H9 (cell line): ENCODE results near the gene ZNF608. TPM values are rescaled to one million over a fixed set of nuclear protein-coding genes. Genes with fewer than 3 reads are reported as not detected.

Experiments
- DNase-seq: peaks from one replicate; pipeline ENCODE4 v3.0.0-alpha.2; 2017
- H2AFZ ChIP-seq: one replicate; pipeline ENCODE4 v1.6.1; 2013; ENCODE audit warnings: mild to moderate bottlenecking, low read length, control low read depth, moderate library complexity
- H2AK5ac ChIP-seq: 2 replicates; pipeline ENCODE4 v1.6.1; 2013; ENCODE audit warnings: low read length, control low read depth, mixed read lengths; ENCODE audit not compliant: insufficient read length
- H2BK120ac ChIP-seq: one replicate; pipeline ENCODE4 v1.6.1; 2013; ENCODE audit warnings: low read depth, mild to moderate bottlenecking, low read length, control low read depth, inconsistent platforms; ENCODE audit not compliant: poor library complexity, severe bottlenecking
- H2BK12ac ChIP-seq: 2 replicates; pipeline ENCODE4 v1.6.1; 2013; ENCODE audit warnings: low read length, control low read depth, mixed read lengths, low read depth; ENCODE audit not compliant: insufficient read length
- H2BK15ac ChIP-seq: 2 replicates; pipeline ENCODE4 v1.6.1; 2013; ENCODE audit warnings: low read depth, low read length, control low read depth
- H2BK20ac ChIP-seq: one replicate; pipeline ENCODE4 v1.6.1; 2013; ENCODE audit warnings: low read depth, mild to moderate bottlenecking, low read length, control low read depth, inconsistent platforms; ENCODE audit not compliant: poor library complexity, severe bottlenecking
- H2BK5ac ChIP-seq: 2 replicates; pipeline ENCODE4 v1.6.1; 2013; ENCODE audit warnings: low read length, control low read depth, mixed read lengths; ENCODE audit not compliant: insufficient read length
- H3K14ac ChIP-seq: 2 replicates; pipeline ENCODE4 v1.6.1; 2013; ENCODE audit warnings: low read length, control low read depth; ENCODE audit not compliant: insufficient read depth
- H3K18ac ChIP-seq: 2 replicates; pipeline ENCODE4 v1.6.1; 2013; ENCODE audit warnings: low read depth, mild to moderate bottlenecking, mixed read lengths, low read length, control low read depth; ENCODE audit not compliant: insufficient read length
- H3K23ac ChIP-seq: 2 replicates; pipeline ENCODE4 v1.6.1; 2013; ENCODE audit warnings: low read length, control low read depth, mixed read lengths, low read depth; ENCODE audit not compliant: insufficient read length
- H3K23me2 ChIP-seq: 2 replicates; pipeline ENCODE4 v1.6.1; 2013; ENCODE audit warnings: low read depth, mild to moderate bottlenecking, mixed read lengths, low read length, control low read depth; ENCODE audit not compliant: insufficient read length, poor library complexity, severe bottlenecking
- H3K27ac ChIP-seq: 2 replicates; pipeline ENCODE4 v1.5.1; 2013; ENCODE audit warnings: low read length, control low read depth, mixed read lengths, low read depth; ENCODE audit not compliant: insufficient read length
- H3K27me3 ChIP-seq: 2 replicates; pipeline ENCODE4 v1.6.1; 2013; ENCODE audit warnings: low read length, control low read depth, inconsistent platforms; ENCODE audit not compliant: insufficient read depth
- H3K4ac ChIP-seq: 2 replicates; pipeline ENCODE4 v1.6.1; 2013; ENCODE audit warnings: low read depth, mild to moderate bottlenecking, control low read depth, inconsistent platforms, low read length, moderate library complexity
- H3K4me1 ChIP-seq: 2 replicates; pipeline ENCODE4 v1.6.1; 2013; ENCODE audit warnings: low read length, control low read depth, inconsistent platforms; ENCODE audit not compliant: insufficient read depth
- H3K4me2 ChIP-seq: 2 replicates; pipeline ENCODE4 v1.6.1; 2013; ENCODE audit warnings: low read length, control low read depth, mixed read lengths; ENCODE audit not compliant: insufficient read length, insufficient read depth
- H3K56ac ChIP-seq: 2 replicates; pipeline ENCODE4 v1.6.1; 2013; ENCODE audit warnings: low read depth, mild to moderate bottlenecking, mixed read lengths, low read length, control low read depth; ENCODE audit not compliant: insufficient read length
- H3K79me1 ChIP-seq: 2 replicates; pipeline ENCODE4 v1.6.1; 2013; ENCODE audit warnings: low read depth, mild to moderate bottlenecking, moderate library complexity, low read length, control low read depth, inconsistent platforms; ENCODE audit not compliant: insufficient read depth, poor library complexity, severe bottlenecking
- H3K79me2 ChIP-seq: 2 replicates; pipeline ENCODE4 v1.6.1; 2013; ENCODE audit warnings: low read length, control low read depth, inconsistent platforms; ENCODE audit not compliant: insufficient read depth
- H3K9ac ChIP-seq: 2 replicates; pipeline ENCODE4 v1.6.1; 2013; ENCODE audit warnings: low read length, control low read depth, mixed read lengths; ENCODE audit not compliant: insufficient read length; ENCODE audit errors: extremely low read depth
- H3K9me3 ChIP-seq: one replicate; pipeline ENCODE4 v1.6.1; 2013; ENCODE audit warnings: low read depth, low read length, inconsistent platforms; ENCODE audit not compliant: control insufficient read depth
- H3T11ph ChIP-seq: one replicate; pipeline ENCODE4 v1.6.1; 2013; ENCODE audit warnings: mild to moderate bottlenecking, low read length, control low read depth, inconsistent platforms
- H4K20me1 ChIP-seq: one replicate; pipeline ENCODE4 v1.6.1; 2013; ENCODE audit not compliant: control insufficient read depth, insufficient read length, insufficient read depth
- H4K5ac ChIP-seq: 2 replicates; pipeline ENCODE4 v1.6.1; 2013; ENCODE audit warnings: low read depth, mild to moderate bottlenecking, mixed read lengths, low read length, control low read depth; ENCODE audit not compliant: insufficient read length
- H4K8ac ChIP-seq: replicated peaks from 2 replicates; pipeline ENCODE4 v1.6.1; 2013; ENCODE audit warnings: low read length, control low read depth, mixed read lengths, low read depth; ENCODE audit not compliant: insufficient read length
- H4K91ac ChIP-seq: 2 replicates; pipeline ENCODE4 v1.6.1; 2013; ENCODE audit warnings: low read depth, mild to moderate bottlenecking, moderate library complexity, mixed read lengths, low read length, control low read depth; ENCODE audit not compliant: insufficient read length
- H3K27ac Mint-ChIP-seq, 3 experiments: 2 replicates in 2 of 3; 3 replicates in 1 of 3; pipeline ENCODE4 v1.8.0; 2020 to 2021; ENCODE audit warnings: mixed read lengths in 3 of 3, mild to moderate bottlenecking in 1 of 3, moderate library complexity in 1 of 3
- H3K27me3 Mint-ChIP-seq: 2 replicates; pipeline ENCODE4 v1.8.0; 2021; ENCODE audit warnings: low read depth, mild to moderate bottlenecking, moderate library complexity, mixed read lengths
- H3K36me3 Mint-ChIP-seq, 3 experiments: 2 replicates in 2 of 3; 3 replicates in 1 of 3; pipeline ENCODE4 v1.8.0; 2020 to 2021; ENCODE audit warnings: low read depth in 3 of 3, mixed read lengths in 3 of 3; ENCODE audit not compliant: insufficient read depth in 1 of 3
- H3K4me1 Mint-ChIP-seq, 2 experiments: 2 replicates each; pipeline ENCODE4 v1.8.0; 2020; ENCODE audit warnings: mixed read lengths in 2 of 2
- H3K4me3 Mint-ChIP-seq, 2 experiments: 2 replicates in 1 of 2; 3 replicates in 1 of 2; pipeline ENCODE4 v1.8.0; 2020 to 2021; ENCODE audit warnings: mild to moderate bottlenecking in 2 of 2, mixed read lengths in 2 of 2, moderate library complexity in 1 of 2
- H3K9me3 Mint-ChIP-seq, 2 experiments: 2 replicates in 1 of 2; 3 replicates in 1 of 2; pipeline ENCODE4 v1.8.0; 2020; ENCODE audit warnings: mild to moderate bottlenecking in 2 of 2, mixed read lengths in 2 of 2, moderate library complexity in 1 of 2
- CTCF ChIP-seq: fragments of 200-600 bp; sonication (generic); conservative IDR thresholded peaks from 3 replicates; pipeline ENCODE4 v1.8.0; 2021; ENCODE audit warnings: antibody characterized with exemption, mild to moderate bottlenecking
- WGBS: extraction: QIAGEN DNeasy Blood & Tissue Kit; methylation state at CpG from one replicate; pipeline ENCODE4 v1.1.7; 2013; ENCODE audit warnings: missing lambda C conversion rate, low lambda C conversion rate, mixed read lengths; ENCODE audit not compliant: insufficient read length; ENCODE audit errors: extremely low coverage; 5-methylcytosine and 5-hydroxymethylcytosine counted together
- total RNA-seq: library from RNA; stranded (reverse); gene quantifications from 2 replicates; pipeline ENCODE4 v1.2.1, GENCODE V29; 2021

Gene ZNF608
- total RNA-seq, 1 experiment from 2014 or later, result 67.0 TPM

GRCh38 chr5:124718380-124718789, 28.1 kb downstream of the ZNF608 start:
- no peak overlapping the region for H3K27ac ChIP-seq

More at GRCh38 chr5:124718380-124718789, 28.1 kb downstream of the ZNF608 start:
- H3K9ac ChIP-seq, result no peak overlapping the region
- no peak for DNase-seq
- no peak overlapping the region for H3K4me2 ChIP-seq
- Mint-ChIP-seq H3K4me1 (peaks cover 49 to 51% of the 10 kb centered on the region in 2 experiments), H3K27ac (no peak overlapping the region), H3K9me3 (no peaks in the 10 kb centered on the region), H3K27me3 (no peaks in the 10 kb centered on the region), H3K4me3 (no peak overlapping the region), H3K36me3 (peaks cover 0 to 12% (median 0%) of the 10 kb centered on the region in 3 experiments; a peak in 4 of 7 replicates)
- H4K91ac ChIP-seq, result no peak overlapping the region
- H3K14ac ChIP-seq, result no peak overlapping the region
- WGBS, result no CpG with 5 or more reads among the region's 2 CpGs
- no peak overlapping the region for H3K4ac ChIP-seq
- peaks cover 4% of the 10 kb centered on the region for H3K79me1 ChIP-seq
- peaks cover 12% of the 10 kb centered on the region for H3K4me1 ChIP-seq
- no peak overlapping the region for H2BK20ac ChIP-seq
- no peak overlapping the region for H2BK15ac ChIP-seq
- no peaks in the 10 kb centered on the region for H3K23me2 ChIP-seq
- no peak overlapping the region for H4K8ac ChIP-seq
- H2AK5ac ChIP-seq, result no peak overlapping the region
- H3K79me2 ChIP-seq, result peaks cover 32% of the 10 kb centered on the region; the same call in 1 of the 2 replicates
- no peak overlapping the region for H2AFZ ChIP-seq
- H3K27me3 ChIP-seq, result no peaks in the 10 kb centered on the region; the same call in 1 of the 2 replicates
- H2BK120ac ChIP-seq, result no peak overlapping the region
- no peak overlapping the region for H3K56ac ChIP-seq
- H4K20me1 ChIP-seq, result no peaks in the 10 kb centered on the region
- no peak overlapping the region for H4K5ac ChIP-seq
- H3K9me3 ChIP-seq, result no peaks in the 10 kb centered on the region
- no peak overlapping the region for H2BK12ac ChIP-seq
- H3K23ac ChIP-seq, result no peak overlapping the region
- no peak overlapping the region for H2BK5ac ChIP-seq
- H3K18ac ChIP-seq, result no peak overlapping the region
- no peak overlapping the region for H3T11ph ChIP-seq
- TF ChIP-seq CTCF, result no peak
